DOHH2 (cell line): ENCODE measurements around the gene FNDC3B.

Experiments used
- EZH2phosphoT487 ChIP-seq: fragments of 200-600 bp; sonication (generic); IDR thresholded peaks from 2 replicates; pipeline ENCODE4 v1.6.1; 2017; ENCODE audit warnings: borderline replicate concordance, mild to moderate bottlenecking, antibody characterized with exemption, low read length, moderate library complexity, mixed read lengths
- TF ChIP-seq, protein P1 (sequence below): fragments of 200-600 bp; sonication (generic); IDR thresholded peaks from one replicate; pipeline ENCODE4 v1.5.1; 2014; ENCODE audit warnings: antibody characterized with exemption, mild to moderate bottlenecking, low read depth, low read length; ENCODE audit not compliant: poor library complexity, severe bottlenecking

GRCh38 chr3:172227340-172228035, 188.1 kb downstream of the FNDC3B start:
- TF ChIP-seq, protein P1, sequence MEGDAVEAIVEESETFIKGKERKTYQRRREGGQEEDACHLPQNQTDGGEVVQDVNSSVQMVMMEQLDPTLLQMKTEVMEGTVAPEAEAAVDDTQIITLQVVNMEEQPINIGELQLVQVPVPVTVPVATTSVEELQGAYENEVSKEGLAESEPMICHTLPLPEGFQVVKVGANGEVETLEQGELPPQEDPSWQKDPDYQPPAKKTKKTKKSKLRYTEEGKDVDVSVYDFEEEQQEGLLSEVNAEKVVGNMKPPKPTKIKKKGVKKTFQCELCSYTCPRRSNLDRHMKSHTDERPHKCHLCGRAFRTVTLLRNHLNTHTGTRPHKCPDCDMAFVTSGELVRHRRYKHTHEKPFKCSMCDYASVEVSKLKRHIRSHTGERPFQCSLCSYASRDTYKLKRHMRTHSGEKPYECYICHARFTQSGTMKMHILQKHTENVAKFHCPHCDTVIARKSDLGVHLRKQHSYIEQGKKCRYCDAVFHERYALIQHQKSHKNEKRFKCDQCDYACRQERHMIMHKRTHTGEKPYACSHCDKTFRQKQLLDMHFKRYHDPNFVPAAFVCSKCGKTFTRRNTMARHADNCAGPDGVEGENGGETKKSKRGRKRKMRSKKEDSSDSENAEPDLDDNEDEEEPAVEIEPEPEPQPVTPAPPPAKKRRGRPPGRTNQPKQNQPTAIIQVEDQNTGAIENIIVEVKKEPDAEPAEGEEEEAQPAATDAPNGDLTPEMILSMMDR, result no peak
- TF ChIP-seq EZH2phosphoT487, result no peak
